GM18526 (cell line): ENCODE measurements around the gene ABTB2.
A peak's percentile ranks its signal among the peaks of the same experiment; 100 is the strongest.

ENCODE experiments used
- POLR2A ChIP-seq: IDR thresholded peaks from 3 replicates; pipeline ENCODE4 v1.6.1; 2011; ENCODE audit not compliant: insufficient read length; ENCODE audit errors: extremely low read depth

Gene ABTB2

DNA sequence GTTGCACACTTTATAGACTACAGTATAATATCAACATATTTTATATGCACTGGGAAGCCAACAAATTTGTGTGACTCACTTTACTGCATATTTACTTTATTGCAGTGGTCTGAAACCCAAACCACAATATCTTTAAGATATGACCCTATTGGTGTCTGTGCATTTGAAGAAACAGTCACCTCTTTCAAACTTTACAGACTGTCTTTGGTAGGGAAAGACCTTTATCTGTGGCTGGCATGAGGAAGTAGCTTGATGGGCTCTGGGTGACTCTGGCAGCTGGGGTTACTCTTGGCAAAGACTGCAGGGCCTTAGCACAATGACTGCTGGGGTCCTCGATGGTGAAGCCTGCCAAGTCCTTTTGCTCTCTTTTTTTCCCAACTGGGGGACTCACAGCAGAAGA, 21.3 kb upstream of the ABTB2 start:
- TF ChIP-seq POLR2A = no peak

GRCh38 chr11:34373727-34374126, 15.9 kb upstream of the ABTB2 start:
- TF ChIP-seq POLR2A = no peak

- no peak for TF ChIP-seq POLR2A
These were observed 8.7 kb upstream of the ABTB2 start for GRCh38 chr11:34366522-34366921.

DNA sequence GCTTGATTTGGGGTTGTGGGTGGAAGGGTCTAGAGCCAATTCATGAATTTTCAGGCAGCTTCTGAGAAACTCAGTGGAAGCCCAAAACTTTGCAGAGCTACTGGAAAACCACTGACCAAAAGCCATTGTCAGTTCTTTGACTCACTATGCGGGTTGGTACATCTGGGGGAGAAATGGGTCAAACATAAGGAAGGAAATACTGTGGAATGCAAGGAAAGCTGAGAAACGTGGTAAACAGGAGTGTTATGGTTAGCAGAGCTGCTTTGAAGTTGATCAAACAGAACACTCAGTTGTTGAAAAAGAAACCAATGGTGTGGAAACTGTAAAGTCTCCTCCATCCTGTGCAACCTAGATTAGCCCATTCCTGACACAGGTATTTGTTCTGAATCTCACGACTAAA, 6.3 kb upstream of the ABTB2 start:
- TF ChIP-seq POLR2A = no peak

GRCh38 chr11:34363363-34364084, 5.7 kb upstream of the ABTB2 start:
- no peak for TF ChIP-seq POLR2A

DNA sequence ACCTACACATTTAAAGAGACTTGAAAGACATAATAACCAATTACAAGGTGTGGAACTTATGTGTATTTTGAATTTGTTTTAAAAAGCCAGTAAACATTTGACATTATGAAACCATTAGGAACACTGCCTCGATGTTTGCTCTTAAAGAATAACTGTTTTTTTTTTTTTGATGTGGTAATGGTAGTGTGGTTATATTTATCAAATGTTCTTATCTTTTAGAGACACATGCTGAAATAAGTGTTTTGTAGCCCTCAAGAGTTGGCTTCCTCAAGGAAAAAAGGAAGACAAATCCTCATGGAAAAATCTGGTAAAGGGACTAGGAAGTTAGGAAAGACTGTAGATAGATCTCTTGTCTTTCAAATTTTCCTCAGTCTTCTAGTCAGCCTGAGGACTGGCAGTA, 2.2 kb upstream of the ABTB2 start:
- TF ChIP-seq POLR2A = no peak

DNA sequence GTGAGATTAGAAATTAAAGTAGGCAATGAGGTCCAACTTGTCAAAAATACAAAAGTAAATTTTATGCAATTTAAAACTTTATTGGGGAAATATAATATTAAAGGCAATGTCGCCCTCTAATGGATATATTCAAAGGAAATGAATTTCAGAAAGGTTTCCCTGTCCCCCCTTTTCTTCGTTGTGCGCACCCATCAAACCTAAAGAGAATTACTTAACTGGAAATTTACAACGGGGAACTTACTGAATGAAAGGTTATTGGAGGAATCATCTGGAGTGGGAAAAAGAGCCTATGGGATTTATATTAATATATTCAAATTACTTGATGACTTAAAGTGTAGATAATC, 1.7 kb upstream of the ABTB2 start:
- no peak for TF ChIP-seq POLR2A

DNA sequence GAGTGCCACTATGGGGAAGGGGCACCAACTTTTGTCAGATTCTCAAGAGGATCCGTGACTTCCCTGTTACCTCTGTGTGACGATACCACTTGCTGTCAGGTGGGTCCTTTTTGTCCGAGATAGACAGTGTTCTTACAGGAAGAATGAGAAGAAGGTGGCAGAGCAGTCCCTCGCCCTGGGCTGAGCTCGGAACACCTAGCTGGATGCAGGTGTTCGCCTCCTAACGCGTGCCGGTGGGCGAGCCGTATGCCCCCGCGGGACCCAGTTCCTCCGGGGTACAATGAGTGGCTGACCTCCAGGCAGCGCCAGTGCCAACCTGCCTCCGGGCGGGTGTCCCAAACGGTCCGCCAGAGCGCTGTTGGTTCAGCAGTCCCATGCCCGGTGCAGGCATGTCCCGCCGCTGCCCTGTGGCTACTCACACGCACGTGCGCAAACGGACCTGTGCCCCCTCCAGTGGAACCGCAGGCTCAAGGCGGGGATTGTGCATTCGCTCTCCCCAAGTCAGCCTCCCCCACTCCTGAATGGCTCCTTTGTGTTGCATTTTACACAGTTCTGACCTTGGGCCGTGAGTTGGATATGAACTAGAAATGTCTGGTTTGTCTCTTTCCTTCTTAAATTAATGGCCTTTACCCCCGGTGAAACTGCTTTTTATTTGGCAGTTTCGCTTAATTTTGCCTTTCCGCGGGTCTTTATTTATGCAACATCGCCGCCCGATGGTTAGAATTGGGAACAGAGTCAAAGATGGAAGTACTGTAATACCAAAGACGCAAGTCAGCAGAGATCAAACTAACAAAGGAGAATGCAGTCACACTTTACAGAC, 1.1 kb upstream of the ABTB2 start:
- TF ChIP-seq POLR2A = peak; percentile 11

DNA sequence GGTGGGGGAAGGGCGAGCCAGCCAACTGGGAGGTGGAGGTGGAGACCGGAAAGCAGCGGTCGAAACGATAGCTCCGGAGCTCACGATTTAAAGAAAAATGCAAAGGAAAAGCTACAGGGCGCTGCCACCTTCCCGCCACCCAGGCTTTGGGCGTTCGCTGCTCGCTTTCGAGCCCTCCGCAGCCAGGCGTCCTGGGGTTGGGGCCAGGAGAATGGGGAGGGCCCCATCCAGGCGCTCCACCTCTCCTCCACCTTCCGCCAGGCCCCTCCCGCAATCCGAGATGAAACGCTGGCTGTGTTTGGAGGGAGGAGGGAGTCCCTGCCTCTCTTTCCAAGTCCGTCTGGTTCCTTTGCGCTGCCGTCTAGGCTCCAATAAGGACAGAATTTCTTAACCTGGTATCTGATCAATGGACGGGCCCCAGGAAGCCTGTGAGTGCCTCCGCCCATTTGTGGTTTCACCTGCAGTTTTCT, 483 bp upstream of the ABTB2 start:
- TF ChIP-seq POLR2A = no peak

DNA sequence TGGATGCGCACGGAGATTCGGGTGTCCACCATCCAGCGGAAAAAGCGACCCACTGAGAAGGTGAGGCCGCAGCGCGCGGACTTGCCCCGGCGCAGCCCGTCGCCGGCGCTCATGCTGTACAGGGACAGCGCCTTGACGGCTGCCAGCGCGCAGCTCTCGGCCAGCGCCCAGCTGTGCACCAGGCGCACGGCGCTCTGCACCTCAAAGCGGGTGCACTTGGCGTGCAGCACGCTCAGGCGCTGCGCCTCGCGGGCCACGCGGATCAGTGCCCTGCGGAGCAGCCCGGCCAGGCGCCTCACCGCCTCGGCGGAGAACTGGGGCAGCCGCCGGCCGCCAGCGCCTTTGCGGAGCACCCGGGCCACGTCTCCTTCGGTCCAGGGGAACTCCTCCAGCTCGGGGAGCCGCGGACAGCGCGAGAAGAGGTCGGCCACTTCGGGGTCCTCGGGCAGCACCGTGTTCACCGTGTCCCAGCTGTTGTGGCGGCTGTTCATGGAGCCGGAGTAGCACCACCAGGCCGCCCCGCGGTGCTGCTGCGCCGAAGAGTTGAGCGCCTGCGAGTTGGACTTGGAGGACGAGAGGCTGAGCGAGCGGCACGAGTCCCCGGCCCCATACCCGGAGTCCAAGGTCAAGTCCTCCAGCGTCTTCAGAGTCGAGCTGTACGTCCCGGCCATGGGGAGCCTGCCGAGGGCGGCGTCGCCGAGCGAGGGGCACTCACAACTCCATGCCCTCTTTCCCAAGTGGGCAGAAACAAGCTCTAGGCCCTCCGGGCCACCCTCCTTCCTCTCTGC, 703 bp downstream of the ABTB2 start:
- no peak for TF ChIP-seq POLR2A

DNA sequence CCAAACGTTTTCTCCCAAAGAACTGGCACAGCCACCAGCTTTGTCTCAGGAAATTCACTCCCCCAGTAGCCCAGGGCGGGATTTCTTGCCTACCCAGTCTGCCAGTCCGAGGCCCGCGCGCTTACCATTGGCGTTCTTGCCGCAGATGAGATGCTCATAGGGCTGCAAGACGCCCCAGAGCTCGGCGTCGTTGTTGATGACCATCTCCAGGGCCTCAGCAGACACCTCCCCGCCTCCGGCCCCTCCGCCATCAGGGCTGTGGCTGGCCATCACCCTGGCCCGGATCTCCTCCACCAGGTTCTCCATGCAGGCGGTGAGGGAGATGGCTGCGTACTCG, 1.3 kb downstream of the ABTB2 start:
- TF ChIP-seq POLR2A = no peak

DNA sequence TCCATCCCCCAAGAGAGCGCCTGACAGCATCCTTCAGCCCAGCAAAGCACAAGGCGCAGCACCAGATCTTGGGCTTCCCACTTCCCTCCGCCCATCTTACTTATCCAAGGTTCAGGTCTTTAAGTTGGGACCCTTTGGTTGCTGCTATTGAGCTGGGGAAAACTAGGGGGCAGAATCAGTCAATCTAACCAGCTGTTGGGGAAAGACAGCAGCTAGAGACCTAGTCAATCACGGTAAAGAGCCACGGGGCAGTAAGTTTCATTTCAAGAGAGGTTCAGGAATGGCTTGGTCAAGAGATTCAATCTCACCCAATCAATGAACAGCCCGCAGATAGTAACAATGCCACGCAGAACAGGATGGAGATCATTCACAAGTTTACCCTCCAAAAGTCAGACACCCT, 1.7 kb downstream of the ABTB2 start:
- no peak for TF ChIP-seq POLR2A

- no peak for TF ChIP-seq POLR2A
These were observed 2.1 kb downstream of the ABTB2 start for GRCh38 chr11:34355726-34356125.

DNA sequence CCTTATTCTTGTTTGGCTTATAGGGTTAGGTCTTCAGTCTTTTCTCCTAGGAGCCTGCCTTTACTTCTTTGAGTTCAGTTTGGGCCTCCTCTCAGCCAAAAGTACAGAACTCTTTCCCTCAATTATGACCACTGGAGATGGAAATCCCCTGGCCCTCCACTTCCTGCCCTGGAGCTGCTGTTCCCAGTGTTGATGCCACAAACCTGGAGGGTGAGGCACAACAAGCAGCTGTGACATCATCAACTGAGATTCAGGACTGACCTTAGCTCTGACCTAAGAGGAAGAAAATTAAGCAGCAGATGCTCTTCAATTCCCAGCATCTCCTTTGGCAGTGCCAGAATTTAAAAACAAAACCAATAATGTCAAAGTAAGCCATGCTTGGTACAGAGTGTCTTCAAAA, 3.0 kb downstream of the ABTB2 start:
- no peak for TF ChIP-seq POLR2A

GRCh38 chr11:34353881-34354280, 3.9 kb downstream of the ABTB2 start:
- TF ChIP-seq POLR2A = no peak
